ENCODE results near the gene FILIP1L. TPM values are rescaled to one million over a fixed set of nuclear protein-coding genes. Genes with fewer than 3 reads are reported as not detected.
A peak's percentile ranks its signal among the peaks of the same experiment; 100 is the strongest.
"Not testable (repeated sequence)": the region's sequence is repeated elsewhere in the genome, so short reads cannot be mapped to it uniquely, and the experiment has no call there.

The FILIP1L gene
- polyA plus RNA-seq, 1 of the 3 experiments (the other 2 are of a cell fraction) = 26.8 TPM

- H3F3A ChIP-seq (replicated peaks; ENCODE audit: insufficient read depth) = no peaks in the 10 kb centered on the region
- H3K9me3 ChIP-seq = no peaks in the 10 kb centered on the region
- H3K27ac ChIP-seq (ENCODE audit: low read depth in 2 of 2, low read length in 1 of 2) = no peak overlapping the region
- ChIA-PET POLR2A (no interaction called here), CTCF (interaction anchor here (0.6 to 1.5 kb wide), 3 partner anchors 14 to 222 kb away, joined by 3 to 6 read pairs (median 3); no protein-coding TSS in a partner anchor)
- TF ChIP-seq MAX (IDR thresholded peaks at IDR 0.05; ENCODE audit: low read depth) = no peak
- TF ChIP-seq NFIC (IDR thresholded peaks at IDR 0.05; ENCODE audit: borderline replicate concordance) = no peak
- no peak for TF ChIP-seq RCOR1 (IDR thresholded peaks at IDR 0.05; ENCODE audit: low read length)
- TF ChIP-seq SMC3 (IDR thresholded peaks at IDR 0.05; ENCODE audit: low read depth, low read length) = no peak
- TF ChIP-seq RFX5 (IDR thresholded peaks at IDR 0.05; ENCODE audit: low read length) = no peak
- TF ChIP-seq MEF2A (IDR thresholded peaks at IDR 0.05; ENCODE audit: borderline replicate concordance, low read depth) = no peak
- H3K4me1 ChIP-seq (ENCODE audit: control insufficient read depth in 1 of 2, insufficient read depth in 2 of 2, low read depth in 1 of 2, low read length in 1 of 2) = peaks cover 0 to 3% of the 10 kb centered on the region in 2 experiments; a peak in 1 of 4 replicates
- no peaks in the 10 kb centered on the region for H3K27me3 ChIP-seq (ENCODE audit: insufficient read depth)
- no peak overlapping the region for H3K4me2 ChIP-seq
- no peaks in the 10 kb centered on the region for H4K20me1 ChIP-seq (ENCODE audit: insufficient read depth)
- no peaks in the 10 kb centered on the region for H3K9me2 ChIP-seq
- no peaks in the 10 kb centered on the region for H3K36me3 ChIP-seq (replicated peaks in 1 of 2; ENCODE audit: control insufficient read depth in 1 of 2, insufficient read depth in 2 of 2, low read length in 1 of 2)
- H3K9ac ChIP-seq = no peak overlapping the region
- H2AFZ ChIP-seq (ENCODE audit: low read depth) = no peak overlapping the region
- 92% methylated on average over 6 of the region's 6 CpGs for WGBS (ENCODE audit: low lambda C conversion rate)
- no peaks in the 10 kb centered on the region for H3K79me2 ChIP-seq (ENCODE audit: insufficient read depth)
- no peak overlapping the region for H3K4me3 ChIP-seq (ENCODE audit: low read depth in 2 of 2, low read length in 1 of 2)
- no peak for DNase-seq
Measured at GRCh38 chr3:100053951-100054620, 60.2 kb downstream of the FILIP1L start.

- H3K79me2 ChIP-seq (ENCODE audit: insufficient read depth); H3K27ac ChIP-seq (ENCODE audit: low read depth in 2 of 2, low read length in 1 of 2); H3F3A ChIP-seq (replicated peaks; ENCODE audit: insufficient read depth); H3K27me3 ChIP-seq (ENCODE audit: insufficient read depth); POLR2A ChIA-PET; H4K20me1 ChIP-seq (ENCODE audit: insufficient read depth); H2AFZ ChIP-seq (ENCODE audit: low read depth); H3K36me3 ChIP-seq (replicated peaks in 1 of 2; ENCODE audit: control insufficient read depth in 1 of 2, insufficient read depth in 2 of 2, low read length in 1 of 2); H3K4me2 ChIP-seq; H3K9me3 ChIP-seq; H3K4me3 ChIP-seq (ENCODE audit: low read depth in 2 of 2, low read length in 1 of 2); H3K9ac ChIP-seq; DNase-seq; CTCF ChIA-PET; H3K9me2 ChIP-seq: not testable (repeated sequence)
- 91% methylated on average over 3 of the region's 3 CpGs for WGBS (ENCODE audit: low lambda C conversion rate)
- peaks cover 6 to 17% of the 10 kb centered on the region in 2 experiments for H3K4me1 ChIP-seq (ENCODE audit: control insufficient read depth in 1 of 2, insufficient read depth in 2 of 2, low read depth in 1 of 2, low read length in 1 of 2)
Measured at GRCh38 chr3:100051513-100051912, 62.8 kb downstream of the FILIP1L start.

GRCh38 chr3:100048248-100048647 lies 66.1 kb downstream of the FILIP1L start:
- Histone ChIP-seq H2AFZ (ENCODE audit: low read depth) (0 out of 2 replicates have a peak overlapping the region, but pooled peaks have one; percentile 15), H3K4me2 (peak overlapping the region; percentile 46; the same call in 1 of the 2 replicates), H3F3A (replicated peaks; ENCODE audit: insufficient read depth) (peaks cover 18% of the 10 kb centered on the region), H3K9me2 (no peaks in the 10 kb centered on the region), H3K27ac (ENCODE audit: low read depth in 2 of 2, low read length in 1 of 2) (peak overlapping the region in 1 of 2 experiments; percentile 72; a peak in 2 of 4 replicates), H3K4me1 (ENCODE audit: control insufficient read depth in 1 of 2, insufficient read depth in 2 of 2, low read depth in 1 of 2, low read length in 1 of 2) (peaks cover 10 to 26% of the 10 kb centered on the region in 2 experiments), H3K9ac (no peak overlapping the region; the same call in 1 of the 2 replicates), H4K20me1 (ENCODE audit: insufficient read depth) (no peaks in the 10 kb centered on the region), H3K9me3 (no peaks in the 10 kb centered on the region), H3K36me3 (replicated peaks in 1 of 2; ENCODE audit: control insufficient read depth in 1 of 2, insufficient read depth in 2 of 2, low read length in 1 of 2) (no peaks in the 10 kb centered on the region), H3K79me2 (ENCODE audit: insufficient read depth) (no peaks in the 10 kb centered on the region), H3K4me3 (ENCODE audit: low read depth in 2 of 2, low read length in 1 of 2) (no peak overlapping the region), H3K27me3 (ENCODE audit: insufficient read depth) (no peaks in the 10 kb centered on the region)
- POLR2A ChIA-PET = no interaction called here
- 98% methylated on average over 3 of the region's 3 CpGs for WGBS (ENCODE audit: low lambda C conversion rate)
- no peak for TF ChIP-seq GABPA (IDR thresholded peaks at IDR 0.05; ENCODE audit: low read depth)
- TF ChIP-seq POLR2AphosphoS5 (IDR thresholded peaks at IDR 0.05; ENCODE audit: low read depth, low read length) = no peak
- no peak for TF ChIP-seq ELF1 (IDR thresholded peaks at IDR 0.05)
- no peak for TF ChIP-seq RFX5 (IDR thresholded peaks at IDR 0.05; ENCODE audit: low read length)
- no peak for TF ChIP-seq RXRA (IDR thresholded peaks at IDR 0.05; ENCODE audit: borderline replicate concordance, low read depth)
- TF ChIP-seq RAD21 (IDR thresholded peaks at IDR 0.05; ENCODE audit: low read length) = no peak
- no peak for TF ChIP-seq YY1 (IDR thresholded peaks at IDR 0.05; ENCODE audit: low read depth)
- TF ChIP-seq USF2 (IDR thresholded peaks at IDR 0.05; ENCODE audit: borderline replicate concordance, low read depth, low read length) = no peak
- no peak for TF ChIP-seq JUND (IDR thresholded peaks at IDR 0.05)
- TF ChIP-seq GATA2 (CRISPR knock-in tag; IDR thresholded peaks at IDR 0.05) = no peak
- no peak for TF ChIP-seq MAX (IDR thresholded peaks at IDR 0.05; ENCODE audit: low read depth)
- TF ChIP-seq CHD2 (IDR thresholded peaks at IDR 0.05; ENCODE audit: low read length, partially characterized antibody) = no peak
- no peak for TF ChIP-seq EP300 (IDR thresholded peaks at IDR 0.05; ENCODE audit: borderline replicate concordance in 1 of 2, low read depth in 1 of 2, low read length in 1 of 2)
- TF ChIP-seq CTCF (IDR thresholded peaks at IDR 0.05) = no peak
- TF ChIP-seq MEF2A (IDR thresholded peaks at IDR 0.05; ENCODE audit: borderline replicate concordance, low read depth) = no peak
- DNase-seq = no peak
- CTCF ChIA-PET = interaction anchor here (1.6 kb wide), 1 partner anchor 8 kb away, joined by 5 read pairs; no protein-coding TSS in a partner anchor

Data from SK-N-SH (cell line).